H1 (cell line): ENCODE measurements around the gene ZCCHC18. TPM values are rescaled to one million over a fixed set of nuclear protein-coding genes. Genes with fewer than 3 reads are reported as not detected.

ENCODE experiments used
- BACH1 ChIP-seq: IDR thresholded peaks from 2 replicates; pipeline ENCODE4 v1.6.1; 2012; ENCODE audit warnings: low read length, improper control_type of control experiment
- BRCA1 ChIP-seq: IDR thresholded peaks from 2 replicates; pipeline ENCODE4 v1.6.1; 2012; ENCODE audit warnings: low read depth, low read length, improper control_type of control experiment
- CHD1 ChIP-seq: IDR thresholded peaks from 2 replicates; pipeline ENCODE4 v1.6.1; 2012; ENCODE audit warnings: low read depth, low read length, improper control_type of control experiment
- CREB1 ChIP-seq: IDR thresholded peaks from 2 replicates; pipeline ENCODE4 v1.6.1; 2012; ENCODE audit warnings: inconsistent platforms
- GABPA ChIP-seq: IDR thresholded peaks from 2 replicates; pipeline ENCODE4 v1.6.1; 2011; ENCODE audit warnings: mild to moderate bottlenecking, low read length, moderate library complexity, borderline replicate concordance; ENCODE audit not compliant: insufficient read depth
- NRF1 ChIP-seq: IDR thresholded peaks from 2 replicates; pipeline ENCODE4 v1.6.1; 2011; ENCODE audit warnings: mild to moderate bottlenecking, low read depth, low read length, improper control_type of control experiment
- RAD21 ChIP-seq, 2 experiments: IDR thresholded peaks in 1 of 2; conservative IDR thresholded peaks in 1 of 2; 2 replicates each; pipeline ENCODE4 v1.6.1; 2011; ENCODE audit warnings: low read depth in 2 of 2, low read length in 2 of 2, improper control_type of control experiment in 1 of 2, inconsistent platforms in 1 of 2, mild to moderate bottlenecking in 1 of 2, moderate library complexity in 1 of 2
- YY1 ChIP-seq: IDR thresholded peaks from 2 replicates; pipeline ENCODE4 v1.6.1; 2011; ENCODE audit warnings: low read depth, mild to moderate bottlenecking, low read length
- ZNF274 ChIP-seq: IDR thresholded peaks from 2 replicates; pipeline ENCODE4 v1.7.0; 2012; ENCODE audit warnings: low read length, borderline replicate concordance; ENCODE audit errors: extremely low read depth
- polyA plus RNA-seq, 7 experiments: library from polyadenylated mRNA; depleted of rRNA in 3 of 7; stranded (reverse) in 5 of 7; unstranded in 2 of 7; fragments of >200 nt in 5 of 7; fragments of 200-250 nt in 2 of 7; gene quantifications; 1 replicate in 5 of 7; 2 replicates in 1 of 7; 4 replicates in 1 of 7; pipeline versions ENCODE4 v1.2.1 to v1.2.3, GENCODE V29; 2011 to 2013; ENCODE audit warnings: missing spikeins in 2 of 7, mixed read lengths in 2 of 7
- total RNA-seq: library from RNA; stranded (reverse); fragmentation: NEBNext Ultra II Directional; extraction: Animal tissue kit (Norgen Biotek cat#: 25700); gene quantifications from 2 replicates; pipeline ENCODE4 v1.2.1, GENCODE V29; 2021
- TF ChIP-seq, protein P1 (sequence below): fragments of 300-600 bp; sonication (generic); IDR thresholded peaks from 2 replicates; pipeline ENCODE4 v1.7.1; 2012; ENCODE audit warnings: low read length, moderate library complexity, mild to moderate bottlenecking, inconsistent platforms; ENCODE audit not compliant: insufficient replicate concordance
- TF ChIP-seq, protein P2 (sequence below): IDR thresholded peaks from 2 replicates; pipeline ENCODE4 v1.6.1; 2012; ENCODE audit warnings: low read length, inconsistent platforms

Gene ZCCHC18
- total and polyA plus RNA-seq, 2 of the 8 experiments (the other 6 are each of a cell fraction or from before 2014, with no cell fraction given): 3.7 to 8.8 TPM

- TF ChIP-seq, protein P1, sequence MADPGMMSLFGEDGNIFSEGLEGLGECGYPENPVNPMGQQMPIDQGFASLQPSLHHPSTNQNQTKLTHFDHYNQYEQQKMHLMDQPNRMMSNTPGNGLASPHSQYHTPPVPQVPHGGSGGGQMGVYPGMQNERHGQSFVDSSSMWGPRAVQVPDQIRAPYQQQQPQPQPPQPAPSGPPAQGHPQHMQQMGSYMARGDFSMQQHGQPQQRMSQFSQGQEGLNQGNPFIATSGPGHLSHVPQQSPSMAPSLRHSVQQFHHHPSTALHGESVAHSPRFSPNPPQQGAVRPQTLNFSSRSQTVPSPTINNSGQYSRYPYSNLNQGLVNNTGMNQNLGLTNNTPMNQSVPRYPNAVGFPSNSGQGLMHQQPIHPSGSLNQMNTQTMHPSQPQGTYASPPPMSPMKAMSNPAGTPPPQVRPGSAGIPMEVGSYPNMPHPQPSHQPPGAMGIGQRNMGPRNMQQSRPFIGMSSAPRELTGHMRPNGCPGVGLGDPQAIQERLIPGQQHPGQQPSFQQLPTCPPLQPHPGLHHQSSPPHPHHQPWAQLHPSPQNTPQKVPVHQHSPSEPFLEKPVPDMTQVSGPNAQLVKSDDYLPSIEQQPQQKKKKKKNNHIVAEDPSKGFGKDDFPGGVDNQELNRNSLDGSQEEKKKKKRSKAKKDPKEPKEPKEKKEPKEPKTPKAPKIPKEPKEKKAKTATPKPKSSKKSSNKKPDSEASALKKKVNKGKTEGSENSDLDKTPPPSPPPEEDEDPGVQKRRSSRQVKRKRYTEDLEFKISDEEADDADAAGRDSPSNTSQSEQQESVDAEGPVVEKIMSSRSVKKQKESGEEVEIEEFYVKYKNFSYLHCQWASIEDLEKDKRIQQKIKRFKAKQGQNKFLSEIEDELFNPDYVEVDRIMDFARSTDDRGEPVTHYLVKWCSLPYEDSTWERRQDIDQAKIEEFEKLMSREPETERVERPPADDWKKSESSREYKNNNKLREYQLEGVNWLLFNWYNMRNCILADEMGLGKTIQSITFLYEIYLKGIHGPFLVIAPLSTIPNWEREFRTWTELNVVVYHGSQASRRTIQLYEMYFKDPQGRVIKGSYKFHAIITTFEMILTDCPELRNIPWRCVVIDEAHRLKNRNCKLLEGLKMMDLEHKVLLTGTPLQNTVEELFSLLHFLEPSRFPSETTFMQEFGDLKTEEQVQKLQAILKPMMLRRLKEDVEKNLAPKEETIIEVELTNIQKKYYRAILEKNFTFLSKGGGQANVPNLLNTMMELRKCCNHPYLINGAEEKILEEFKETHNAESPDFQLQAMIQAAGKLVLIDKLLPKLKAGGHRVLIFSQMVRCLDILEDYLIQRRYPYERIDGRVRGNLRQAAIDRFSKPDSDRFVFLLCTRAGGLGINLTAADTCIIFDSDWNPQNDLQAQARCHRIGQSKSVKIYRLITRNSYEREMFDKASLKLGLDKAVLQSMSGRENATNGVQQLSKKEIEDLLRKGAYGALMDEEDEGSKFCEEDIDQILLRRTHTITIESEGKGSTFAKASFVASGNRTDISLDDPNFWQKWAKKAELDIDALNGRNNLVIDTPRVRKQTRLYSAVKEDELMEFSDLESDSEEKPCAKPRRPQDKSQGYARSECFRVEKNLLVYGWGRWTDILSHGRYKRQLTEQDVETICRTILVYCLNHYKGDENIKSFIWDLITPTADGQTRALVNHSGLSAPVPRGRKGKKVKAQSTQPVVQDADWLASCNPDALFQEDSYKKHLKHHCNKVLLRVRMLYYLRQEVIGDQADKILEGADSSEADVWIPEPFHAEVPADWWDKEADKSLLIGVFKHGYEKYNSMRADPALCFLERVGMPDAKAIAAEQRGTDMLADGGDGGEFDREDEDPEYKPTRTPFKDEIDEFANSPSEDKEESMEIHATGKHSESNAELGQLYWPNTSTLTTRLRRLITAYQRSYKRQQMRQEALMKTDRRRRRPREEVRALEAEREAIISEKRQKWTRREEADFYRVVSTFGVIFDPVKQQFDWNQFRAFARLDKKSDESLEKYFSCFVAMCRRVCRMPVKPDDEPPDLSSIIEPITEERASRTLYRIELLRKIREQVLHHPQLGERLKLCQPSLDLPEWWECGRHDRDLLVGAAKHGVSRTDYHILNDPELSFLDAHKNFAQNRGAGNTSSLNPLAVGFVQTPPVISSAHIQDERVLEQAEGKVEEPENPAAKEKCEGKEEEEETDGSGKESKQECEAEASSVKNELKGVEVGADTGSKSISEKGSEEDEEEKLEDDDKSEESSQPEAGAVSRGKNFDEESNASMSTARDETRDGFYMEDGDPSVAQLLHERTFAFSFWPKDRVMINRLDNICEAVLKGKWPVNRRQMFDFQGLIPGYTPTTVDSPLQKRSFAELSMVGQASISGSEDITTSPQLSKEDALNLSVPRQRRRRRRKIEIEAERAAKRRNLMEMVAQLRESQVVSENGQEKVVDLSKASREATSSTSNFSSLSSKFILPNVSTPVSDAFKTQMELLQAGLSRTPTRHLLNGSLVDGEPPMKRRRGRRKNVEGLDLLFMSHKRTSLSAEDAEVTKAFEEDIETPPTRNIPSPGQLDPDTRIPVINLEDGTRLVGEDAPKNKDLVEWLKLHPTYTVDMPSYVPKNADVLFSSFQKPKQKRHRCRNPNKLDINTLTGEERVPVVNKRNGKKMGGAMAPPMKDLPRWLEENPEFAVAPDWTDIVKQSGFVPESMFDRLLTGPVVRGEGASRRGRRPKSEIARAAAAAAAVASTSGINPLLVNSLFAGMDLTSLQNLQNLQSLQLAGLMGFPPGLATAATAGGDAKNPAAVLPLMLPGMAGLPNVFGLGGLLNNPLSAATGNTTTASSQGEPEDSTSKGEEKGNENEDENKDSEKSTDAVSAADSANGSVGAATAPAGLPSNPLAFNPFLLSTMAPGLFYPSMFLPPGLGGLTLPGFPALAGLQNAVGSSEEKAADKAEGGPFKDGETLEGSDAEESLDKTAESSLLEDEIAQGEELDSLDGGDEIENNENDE: no peak
- TF ChIP-seq RAD21 (IDR thresholded peaks at IDR 0.05 in 1 of 2, conservative IDR thresholded peaks at IDR 0.05 in 1 of 2; ENCODE audit: low read depth in 2 of 2, low read length in 2 of 2) (no peak), YY1 (no peak), ZNF274 (no peak), CHD1 (no peak), BACH1 (no peak), NRF1 (no peak), CREB1 (no peak), BRCA1 (no peak), GABPA (no peak)
- TF ChIP-seq, protein P2, sequence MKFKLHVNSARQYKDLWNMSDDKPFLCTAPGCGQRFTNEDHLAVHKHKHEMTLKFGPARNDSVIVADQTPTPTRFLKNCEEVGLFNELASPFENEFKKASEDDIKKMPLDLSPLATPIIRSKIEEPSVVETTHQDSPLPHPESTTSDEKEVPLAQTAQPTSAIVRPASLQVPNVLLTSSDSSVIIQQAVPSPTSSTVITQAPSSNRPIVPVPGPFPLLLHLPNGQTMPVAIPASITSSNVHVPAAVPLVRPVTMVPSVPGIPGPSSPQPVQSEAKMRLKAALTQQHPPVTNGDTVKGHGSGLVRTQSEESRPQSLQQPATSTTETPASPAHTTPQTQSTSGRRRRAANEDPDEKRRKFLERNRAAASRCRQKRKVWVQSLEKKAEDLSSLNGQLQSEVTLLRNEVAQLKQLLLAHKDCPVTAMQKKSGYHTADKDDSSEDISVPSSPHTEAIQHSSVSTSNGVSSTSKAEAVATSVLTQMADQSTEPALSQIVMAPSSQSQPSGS: no peak
Measured at GRCh38 chrX:104104676-104105075, 7.6 kb upstream of the ZCCHC18 start (continued).
